GM19025 (cell line): Measurements from ENCODE around the gene ZNF804B.

Experiments used
- ATAC-seq: cut with Tn5 transposase; IDR thresholded peaks from one replicate; pipeline ENCODE4 v1.9.1; 2021; ENCODE audit warnings: mild to moderate bottlenecking, low read depth, moderate library complexity; ENCODE audit not compliant: unreplicated experiment

Gene ZNF804B

DNA sequence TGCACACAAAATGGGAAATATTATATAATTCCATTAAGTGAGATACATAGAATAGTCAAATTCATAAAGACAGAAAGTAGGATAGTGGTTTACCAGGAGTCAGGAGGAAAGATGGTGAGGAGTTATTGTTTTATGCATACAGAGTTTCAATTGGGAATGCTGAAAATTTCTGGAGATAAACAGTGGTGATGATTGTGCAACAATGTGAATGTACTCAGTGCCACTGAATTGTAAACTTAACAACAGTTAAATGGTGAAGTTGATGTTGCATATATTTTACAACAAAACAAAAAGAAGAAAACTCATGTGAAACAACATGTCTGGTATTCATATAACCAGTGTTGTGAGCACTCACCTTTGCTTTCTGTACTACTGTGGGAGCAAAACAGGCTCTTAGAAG, 204.9 kb downstream of the ZNF804B start:
- ATAC-seq, result no peak

DNA sequence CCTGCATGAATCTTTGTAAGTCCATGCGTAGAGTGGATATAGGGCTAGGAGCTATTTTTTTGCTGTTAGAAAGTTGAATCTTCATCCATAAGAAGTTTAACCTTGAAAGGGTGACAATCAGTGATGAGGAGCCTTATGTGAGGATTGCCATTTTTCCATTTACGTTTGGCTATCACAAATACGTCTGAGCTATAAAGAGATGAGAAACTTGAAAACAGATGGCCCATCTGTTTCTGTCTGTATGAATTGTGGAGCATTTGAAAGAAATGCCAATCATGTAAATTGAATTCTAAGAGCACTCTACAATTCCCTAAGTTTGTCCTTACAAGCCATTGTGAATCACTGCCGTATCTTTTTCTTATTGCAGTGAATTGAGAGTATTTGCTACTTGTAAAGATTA, 205.9 kb downstream of the ZNF804B start:
- ATAC-seq, result no peak

DNA sequence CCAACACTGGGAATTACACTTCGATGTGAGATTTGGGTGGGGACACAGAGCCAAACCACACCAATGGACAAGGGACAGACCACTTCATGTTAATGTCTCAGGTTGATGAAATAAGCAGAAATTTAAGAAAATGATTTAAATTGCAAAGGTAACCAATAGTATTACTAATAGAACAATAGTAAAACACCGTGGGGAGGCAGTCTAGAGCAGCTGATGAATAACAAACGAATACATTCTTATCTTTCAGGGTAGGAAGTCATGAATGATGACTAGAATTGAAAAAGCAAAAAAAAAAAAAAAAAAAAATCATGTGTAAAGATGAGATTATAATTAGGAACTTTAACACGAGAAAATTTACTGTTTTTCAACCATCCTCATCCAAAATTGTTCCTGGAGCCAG, 207.9 kb downstream of the ZNF804B start:
- ATAC-seq, result no peak

DNA sequence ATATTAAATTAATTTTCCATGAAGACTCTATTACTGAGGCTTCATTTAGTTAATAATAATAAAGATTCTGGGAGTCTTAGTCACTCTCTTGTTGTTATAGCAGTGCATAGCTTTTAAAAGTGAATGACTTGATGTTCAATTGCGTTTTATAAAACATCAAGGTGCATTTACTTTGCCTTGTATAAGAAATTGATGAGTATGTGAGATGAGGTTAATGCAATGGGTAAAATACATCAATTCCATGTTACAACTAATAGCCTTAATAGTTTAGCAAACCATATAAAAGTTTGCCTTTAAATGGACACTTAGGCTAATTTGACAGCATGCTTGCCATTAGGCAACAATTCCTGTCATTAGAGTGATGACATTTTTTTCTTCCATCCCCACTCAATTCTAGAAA, 209.7 kb downstream of the ZNF804B start:
- ATAC-seq, result no peak

DNA sequence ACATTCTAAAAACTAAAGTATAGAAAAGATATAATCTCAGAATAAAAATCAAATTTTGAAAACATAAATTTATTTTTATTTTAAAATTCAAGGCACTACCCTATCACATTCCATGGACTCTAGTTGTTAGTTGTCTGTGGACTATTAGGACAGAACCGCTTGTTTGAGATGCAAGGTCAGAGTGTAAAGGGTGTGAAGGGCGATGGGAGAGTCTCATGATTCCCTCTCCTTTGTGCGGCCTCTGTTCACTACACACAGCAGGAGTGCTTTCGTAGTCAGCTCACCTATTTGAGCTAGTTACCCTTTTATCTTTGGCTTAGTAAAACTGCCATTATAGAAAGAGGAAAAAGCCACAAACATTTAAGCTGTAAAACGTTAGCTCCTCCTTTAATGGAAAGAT, 225.8 kb downstream of the ZNF804B start:
- ATAC-seq, result no peak

DNA sequence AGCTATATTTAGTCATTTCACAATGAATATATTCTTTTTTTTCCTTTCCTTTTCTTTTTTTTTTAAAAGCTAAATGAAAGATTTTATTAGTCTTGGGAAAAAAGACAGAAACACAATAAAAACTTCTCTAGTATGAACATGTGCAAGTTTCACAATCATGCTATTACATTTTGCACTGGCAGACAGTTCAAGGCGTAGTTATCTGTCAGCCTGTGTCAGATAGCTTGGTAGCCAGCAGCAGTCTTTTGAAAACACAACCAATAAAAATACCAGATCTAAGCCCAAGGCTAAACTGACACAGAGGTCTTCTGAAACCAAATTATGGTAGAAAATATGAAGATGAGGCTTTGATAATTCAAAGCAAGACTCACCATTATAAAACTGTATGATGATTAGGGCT, 241.8 kb downstream of the ZNF804B start:
- ATAC-seq, result no peak

DNA sequence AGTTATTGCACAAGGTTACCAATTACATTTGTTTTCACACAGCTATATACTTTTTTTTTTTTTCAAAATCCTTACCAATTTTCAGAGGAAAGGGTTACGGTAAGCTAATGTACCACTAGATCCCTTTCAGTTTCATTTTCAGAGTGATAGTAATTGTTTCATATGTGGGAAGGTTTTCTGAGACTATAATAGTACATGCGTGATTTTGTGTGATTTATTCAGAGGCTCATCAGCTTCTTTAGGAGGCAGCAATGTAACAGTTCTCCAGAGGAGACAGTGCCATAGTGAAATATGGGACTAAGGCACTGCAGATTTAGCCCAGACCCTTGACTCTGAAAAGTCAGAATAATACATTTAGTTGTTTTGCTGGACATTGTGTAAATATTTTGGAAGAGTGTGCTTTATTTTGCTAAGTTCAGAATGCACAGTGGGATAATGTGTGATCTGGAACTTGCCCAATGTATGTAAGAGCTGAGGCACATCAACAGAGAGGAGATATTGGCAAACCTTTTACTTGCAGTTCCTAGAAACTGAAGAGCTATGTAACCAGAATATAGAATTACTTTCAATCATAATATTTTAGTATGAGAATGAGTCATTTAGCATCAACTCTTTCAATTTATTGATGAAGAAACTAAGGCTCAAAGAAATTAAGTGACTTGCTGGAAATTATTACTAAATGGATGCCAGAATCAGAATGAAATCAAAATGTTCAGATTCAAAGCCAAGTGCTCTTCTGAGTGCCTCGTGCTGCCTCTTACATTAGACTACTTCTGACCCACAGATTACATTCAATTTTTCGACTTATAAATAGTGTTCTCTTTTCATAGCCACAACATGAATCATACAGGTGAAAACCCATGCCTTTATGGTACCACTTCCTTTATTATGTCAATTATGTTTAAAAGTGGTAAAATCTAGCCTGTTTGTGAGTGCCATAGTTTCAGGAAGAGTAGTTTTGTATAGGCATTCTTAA, 243.8 kb downstream of the ZNF804B start:
- ATAC-seq, result peak; percentile 83

DNA sequence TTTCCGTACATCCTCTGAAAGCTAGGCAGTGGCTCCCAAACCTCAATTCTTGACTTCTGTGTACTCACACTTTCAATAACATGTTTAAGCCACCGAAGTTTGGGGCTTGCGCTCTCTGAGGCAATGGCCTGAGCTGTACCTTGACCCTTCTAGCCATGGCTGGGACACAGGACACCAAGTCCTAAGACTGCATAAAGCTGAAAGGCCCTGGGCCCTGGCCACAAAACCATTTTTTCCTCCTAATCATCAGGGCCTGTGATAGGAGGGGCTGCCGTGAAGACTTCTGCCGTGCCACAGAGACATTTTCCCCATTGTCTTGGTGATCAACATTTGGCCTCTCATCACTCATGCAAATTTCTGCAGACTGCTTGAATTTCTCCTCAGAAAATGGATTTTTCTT, 252.5 kb downstream of the ZNF804B start:
- no peak for ATAC-seq

DNA sequence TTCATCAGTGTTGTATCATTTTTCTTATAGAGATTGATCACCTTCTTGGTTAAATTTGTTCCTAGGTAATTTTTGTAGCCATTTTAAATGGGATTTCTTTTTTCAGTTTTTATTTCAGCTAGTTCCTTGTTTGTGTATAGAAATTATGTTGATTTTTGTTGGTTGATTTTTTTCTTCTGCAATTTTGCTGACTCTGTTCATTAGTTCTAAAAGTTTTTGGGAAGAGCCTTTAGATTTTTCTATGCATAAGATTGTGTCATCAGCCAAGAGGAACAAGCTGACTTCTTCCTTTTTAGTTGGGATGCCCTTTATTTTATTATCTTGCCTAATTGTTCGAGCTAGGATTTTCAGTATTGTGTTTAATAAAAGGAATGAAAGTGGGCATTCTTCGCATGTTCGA, 258.2 kb downstream of the ZNF804B start:
- ATAC-seq, result no peak

DNA sequence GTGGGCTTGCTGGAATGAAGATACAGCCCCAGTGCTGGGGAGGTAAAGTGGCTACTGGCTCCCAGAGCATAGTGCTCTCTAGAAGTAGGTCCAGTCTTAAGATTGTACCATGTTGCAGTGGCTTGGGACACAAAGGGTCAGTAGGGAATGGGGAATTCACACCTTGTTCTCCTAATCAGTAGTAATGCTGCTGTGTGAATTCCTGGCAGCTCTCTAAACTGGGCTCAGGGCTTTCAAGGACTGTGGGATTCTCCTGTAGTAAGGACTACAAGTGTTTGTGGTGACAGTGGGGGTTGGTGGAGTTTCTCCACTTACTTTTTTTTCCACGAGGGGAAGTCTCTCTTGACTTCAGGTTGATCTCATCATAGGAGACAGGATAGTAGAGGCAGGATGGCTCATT, 262.2 kb downstream of the ZNF804B start:
- no peak for ATAC-seq

DNA sequence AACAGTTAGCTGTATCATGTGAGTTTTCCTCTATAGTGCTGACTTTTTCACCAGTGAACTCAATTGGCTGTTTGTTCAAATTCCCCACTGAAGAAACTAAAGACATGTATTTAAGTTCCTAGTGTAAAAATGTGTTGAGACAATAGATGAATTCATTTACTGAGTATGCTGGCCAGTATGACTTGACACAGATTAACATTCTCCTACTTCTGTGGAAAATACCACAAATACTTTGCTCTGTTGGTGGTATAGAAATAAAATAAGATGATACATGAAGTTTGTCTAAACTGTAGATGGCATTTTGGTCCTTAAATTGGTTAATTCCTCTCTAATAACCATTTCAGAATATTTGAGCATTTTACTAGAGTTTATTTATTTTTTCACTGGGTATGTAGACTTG, 263.7 kb downstream of the ZNF804B start:
- ATAC-seq, result no peak

DNA sequence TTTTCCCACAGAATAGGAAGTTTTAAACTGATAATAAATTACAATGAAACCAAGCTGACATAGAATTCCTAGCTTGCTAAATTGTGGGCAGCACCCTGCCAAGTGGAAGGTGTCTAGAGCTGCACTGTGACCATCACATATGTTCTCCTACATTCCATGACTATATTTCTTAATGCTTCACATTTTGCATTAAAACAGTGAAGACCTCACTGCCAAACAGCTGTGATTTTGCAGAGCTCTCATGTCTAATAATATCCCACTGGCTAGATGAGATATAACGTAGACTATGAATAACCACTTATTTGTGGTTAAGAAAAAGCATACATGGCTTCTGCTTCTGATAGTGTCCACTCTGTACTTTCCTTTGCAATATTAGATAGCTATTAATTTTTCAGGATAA, 264.4 kb downstream of the ZNF804B start:
- ATAC-seq, result no peak

DNA sequence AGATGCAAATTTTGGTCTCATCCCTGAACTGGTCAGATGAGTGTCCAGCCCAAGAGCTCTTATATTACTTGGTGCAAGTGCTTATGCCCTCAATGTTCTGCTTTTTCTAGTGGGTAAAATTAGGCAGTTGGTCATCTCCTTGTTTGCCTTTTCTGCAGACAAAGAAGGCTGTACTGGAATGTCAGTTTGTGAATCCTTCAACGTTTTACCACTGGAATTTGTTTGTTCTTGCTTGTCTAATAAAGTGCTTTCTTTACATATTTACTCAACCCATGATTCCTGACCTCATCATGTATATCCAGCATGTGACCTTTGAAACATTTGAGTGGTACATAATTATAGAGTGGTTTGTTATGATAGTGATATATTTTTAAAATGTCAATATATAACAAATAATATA, 268.3 kb downstream of the ZNF804B start:
- no peak for ATAC-seq

DNA sequence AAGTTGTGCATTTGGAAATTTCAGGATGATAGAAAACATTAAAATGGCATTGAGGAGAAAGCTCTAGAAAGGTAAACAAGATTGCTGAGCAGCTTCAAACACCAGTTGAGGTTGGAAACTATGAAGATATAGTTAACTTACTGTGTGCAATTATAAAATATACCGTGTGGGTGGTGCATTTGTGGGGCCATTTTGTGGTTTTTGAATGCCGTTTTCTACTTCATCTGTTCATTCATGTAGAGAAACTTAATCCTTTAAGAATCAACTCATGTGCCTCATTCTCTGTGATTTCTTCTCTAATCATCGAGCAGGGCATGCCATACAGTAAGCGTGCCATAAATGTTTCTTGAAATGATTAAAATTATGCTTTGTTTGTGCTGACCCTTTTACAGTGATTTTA, 268.8 kb downstream of the ZNF804B start:
- ATAC-seq, result no peak

DNA sequence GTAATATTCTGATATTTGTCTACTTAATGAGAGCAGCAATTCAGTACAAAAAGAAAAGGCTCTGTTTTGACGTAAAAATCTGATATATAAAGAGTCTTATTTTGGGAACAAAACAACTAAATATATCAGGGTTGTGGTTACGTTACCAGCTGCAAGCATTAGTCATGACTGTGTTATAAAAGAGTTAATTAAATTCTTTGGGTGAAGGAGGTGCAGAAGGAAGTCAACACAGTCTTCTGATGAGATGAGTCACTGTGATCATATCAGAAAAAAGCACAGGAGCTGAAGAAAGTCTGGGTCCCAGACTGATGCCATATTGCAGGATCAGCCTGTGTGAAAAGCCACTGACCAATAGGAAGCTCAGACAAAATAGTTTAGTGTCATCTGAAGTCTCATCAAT, 270.4 kb downstream of the ZNF804B start:
- ATAC-seq, result no peak

DNA sequence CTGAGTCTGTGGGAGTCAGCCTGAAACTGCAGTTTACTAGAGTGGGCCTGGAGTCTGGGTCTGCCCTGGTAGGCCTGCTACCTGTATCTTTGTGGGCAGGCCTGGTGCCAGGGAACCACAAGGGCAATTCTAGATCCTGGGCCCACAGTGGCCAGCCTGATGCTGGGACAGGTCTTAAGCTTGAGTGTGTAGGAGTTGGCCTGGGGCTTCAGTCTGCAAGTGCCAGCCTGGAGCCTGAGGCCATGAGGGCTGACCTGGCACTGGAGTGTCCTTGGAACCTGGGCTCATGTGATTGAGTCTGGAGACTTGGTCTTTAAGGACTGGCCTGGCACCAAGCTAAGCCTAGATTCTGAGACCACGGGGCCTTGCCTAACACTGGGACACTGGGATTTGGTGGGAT, 281.7 kb downstream of the ZNF804B start:
- ATAC-seq, result no peak

DNA sequence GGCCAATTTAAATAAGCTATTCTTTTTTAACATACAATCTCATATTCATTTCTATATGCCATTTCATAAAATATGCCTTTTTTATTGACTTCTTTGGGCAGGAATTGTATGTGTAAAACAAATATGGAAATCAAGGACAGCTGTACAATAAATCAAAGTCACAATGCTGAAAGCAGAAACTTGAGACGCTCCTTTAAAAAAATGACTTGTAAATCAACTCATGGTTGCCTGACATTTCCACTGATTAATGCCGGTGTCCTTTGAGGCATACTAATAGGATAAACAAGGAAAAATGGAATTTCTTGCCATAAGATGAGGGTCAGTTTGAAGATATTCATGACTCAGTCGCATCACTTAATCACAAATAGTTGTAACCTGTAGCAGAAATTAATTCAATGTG, 283.4 kb downstream of the ZNF804B start:
- ATAC-seq, result no peak

DNA sequence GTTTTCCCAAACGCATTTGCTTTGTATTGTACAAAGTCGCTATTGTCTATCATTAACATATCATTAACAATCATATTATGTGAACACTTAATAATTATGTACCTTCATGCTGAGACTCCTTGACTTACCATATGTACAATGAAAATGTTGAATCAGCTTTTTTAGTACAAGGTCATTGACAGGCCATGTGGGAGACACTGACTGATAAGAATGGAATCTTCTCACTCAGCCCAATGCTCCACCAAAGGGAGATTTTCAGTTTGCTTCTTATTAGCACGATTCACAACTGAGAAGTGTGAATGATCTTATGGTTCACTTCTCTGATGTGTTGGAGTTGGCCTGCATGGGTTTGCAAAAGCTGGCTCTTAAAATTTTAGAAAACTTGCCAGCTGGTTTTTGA, 289.5 kb downstream of the ZNF804B start:
- ATAC-seq, result no peak

DNA sequence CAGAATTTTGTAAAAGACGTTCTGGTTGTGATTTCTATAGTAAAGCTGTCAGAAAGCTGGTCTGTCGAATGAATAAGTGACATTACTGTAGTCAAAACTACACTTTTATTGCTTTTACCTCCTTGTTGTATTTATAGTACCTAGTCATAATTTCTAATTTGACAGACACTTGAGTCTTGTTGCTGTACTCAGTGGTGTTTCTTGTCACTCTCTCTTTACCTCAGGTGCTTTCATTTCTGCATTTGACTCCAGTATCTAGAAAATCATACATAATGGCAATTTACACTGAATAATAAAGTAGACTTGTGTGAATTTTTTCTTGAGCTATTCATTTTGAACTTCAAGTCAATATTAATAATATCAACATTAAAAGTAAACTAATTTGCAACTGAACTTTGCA, 293.6 kb downstream of the ZNF804B start:
- no peak for ATAC-seq

DNA sequence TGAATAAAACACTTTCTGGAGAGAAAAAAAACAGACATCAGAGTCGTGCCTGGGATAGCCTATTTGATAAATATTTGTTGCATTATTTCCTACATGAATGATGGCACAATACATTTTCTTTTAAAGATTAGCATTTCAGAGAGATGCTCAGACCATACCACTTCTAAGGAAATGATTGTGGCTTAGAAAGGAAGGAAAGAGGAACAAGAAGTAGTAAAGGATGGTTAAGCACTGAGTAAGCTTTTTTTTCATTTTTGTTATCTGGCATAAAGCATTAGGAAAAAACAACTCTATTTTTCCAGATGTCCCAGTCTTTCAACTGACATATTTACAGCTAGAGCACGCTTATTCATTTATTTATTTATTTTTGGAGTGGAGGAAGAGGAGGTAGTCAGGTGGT, 294.9 kb downstream of the ZNF804B start:
- ATAC-seq, result no peak

DNA sequence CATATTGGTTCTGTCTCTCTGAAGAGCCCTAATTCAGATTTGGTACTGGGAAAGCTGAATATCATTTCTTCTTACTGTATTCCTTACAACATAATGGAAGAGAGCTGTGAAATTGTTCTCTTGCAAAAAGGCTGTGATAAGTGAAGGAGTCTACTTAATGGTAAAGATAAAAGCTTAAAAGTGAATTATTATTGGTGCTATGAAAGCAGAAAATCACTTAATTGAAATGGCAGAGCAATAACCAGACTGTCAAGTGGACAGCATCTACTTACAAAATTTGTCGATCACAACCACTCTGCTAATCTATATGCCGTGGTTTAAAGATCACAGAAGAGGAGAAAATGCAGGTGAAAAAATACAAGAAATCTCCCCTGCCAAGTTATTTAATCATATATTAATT, 300.7 kb downstream of the ZNF804B start:
- no peak for ATAC-seq

DNA sequence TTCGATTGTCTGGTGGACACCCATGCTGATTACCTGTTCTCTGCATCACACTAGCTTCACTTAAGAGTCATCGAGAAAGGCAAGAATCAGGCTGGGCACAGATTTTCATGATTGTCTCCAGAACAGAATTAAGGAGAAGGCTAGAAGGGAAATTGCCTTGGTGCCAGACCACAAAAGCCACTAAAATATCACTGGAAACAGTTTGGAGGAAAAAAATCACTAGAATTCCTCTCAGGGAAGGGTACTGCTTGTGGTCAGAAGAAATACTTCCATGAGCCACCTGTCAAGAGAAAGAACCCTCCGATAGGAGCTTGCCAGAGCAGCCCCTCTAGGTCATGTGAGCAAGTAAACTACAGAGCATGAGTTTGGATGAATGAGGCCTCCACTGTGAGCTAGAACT, 305.3 kb downstream of the ZNF804B start:
- ATAC-seq, result no peak

DNA sequence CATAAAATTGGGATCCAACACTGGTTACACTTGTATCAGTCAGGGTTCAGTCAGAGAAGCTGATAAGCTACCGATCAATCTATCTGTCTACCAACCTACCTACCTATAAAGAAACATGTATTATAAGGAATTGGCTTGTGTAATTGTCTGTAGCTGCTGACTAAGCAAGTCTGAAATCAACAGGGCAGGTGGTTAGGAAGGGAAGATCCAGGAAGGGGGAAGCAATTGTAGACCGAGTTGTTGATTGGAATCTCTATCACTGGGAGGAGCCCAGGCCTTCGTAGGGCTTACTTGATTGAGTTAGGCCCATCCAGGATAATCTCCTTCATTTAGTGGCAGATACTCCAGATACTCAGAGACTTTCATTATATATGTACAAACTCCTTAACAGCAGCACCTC, 307.5 kb downstream of the ZNF804B start:
- ATAC-seq, result no peak
